ENCODE results near the gene B3GNT7. TPM values are rescaled to one million over a fixed set of nuclear protein-coding genes. Genes with fewer than 3 reads are reported as not detected.

Gene B3GNT7
- total and polyA plus RNA-seq, 2 of the 4 experiments (the other 2 are of a cell fraction), result under 0.01 to 0.03 TPM

DNA sequence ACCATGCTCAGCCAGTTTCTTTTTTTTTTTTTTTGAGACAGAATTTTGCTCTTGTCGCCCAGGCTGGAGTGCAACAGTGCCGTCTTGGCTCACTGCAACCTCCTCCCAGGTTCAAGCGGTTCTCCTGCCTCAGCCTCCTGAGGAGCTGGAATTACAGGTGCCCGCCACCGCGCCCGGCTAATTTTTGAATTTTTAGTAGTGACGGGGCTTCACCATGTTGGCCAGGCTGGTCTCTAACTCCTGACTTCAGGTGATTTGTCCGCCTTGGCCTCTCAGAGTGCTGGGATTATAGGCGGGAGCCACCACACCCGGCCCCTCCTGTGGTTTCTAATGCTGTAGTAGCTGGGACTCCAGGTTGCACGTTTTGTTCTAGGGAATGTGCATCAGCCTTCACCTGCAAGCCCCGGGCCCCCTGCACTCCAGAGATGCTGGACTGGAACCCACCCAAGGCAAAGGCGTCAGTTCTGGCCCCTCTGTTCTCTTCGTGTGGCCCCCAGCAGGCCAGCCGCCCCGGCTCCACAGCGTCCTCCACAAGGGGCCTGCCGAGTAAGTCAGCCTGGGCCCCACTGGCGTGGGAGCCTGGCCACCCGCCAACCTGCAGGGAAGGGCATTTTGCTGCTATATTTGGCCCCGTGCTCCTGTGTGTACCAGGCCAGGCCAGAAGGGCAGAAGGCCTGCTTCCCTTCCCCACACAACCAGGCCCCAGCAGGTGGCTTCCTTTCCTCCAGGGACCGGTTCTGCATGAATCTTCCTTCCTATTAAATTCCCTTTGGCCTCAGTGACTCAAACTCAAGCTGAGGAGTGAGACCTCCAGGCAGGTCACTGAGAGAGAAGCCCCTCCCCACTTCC, 25.7 kb upstream of the B3GNT7 start:
- no peak overlapping the region for H3K56ac ChIP-seq (ENCODE audit: extremely low read depth, insufficient read depth, low read length)
- no peak for TF ChIP-seq RAD21 (IDR thresholded peaks at IDR 0.05; ENCODE audit: low read length)
- no peak for TF ChIP-seq CEBPB (IDR thresholded peaks at IDR 0.05; ENCODE audit: low read depth, low read length)
- no peak for TF ChIP-seq RFX5 (IDR thresholded peaks at IDR 0.05; ENCODE audit: low read depth, low read length)
- TF ChIP-seq, protein P1, sequence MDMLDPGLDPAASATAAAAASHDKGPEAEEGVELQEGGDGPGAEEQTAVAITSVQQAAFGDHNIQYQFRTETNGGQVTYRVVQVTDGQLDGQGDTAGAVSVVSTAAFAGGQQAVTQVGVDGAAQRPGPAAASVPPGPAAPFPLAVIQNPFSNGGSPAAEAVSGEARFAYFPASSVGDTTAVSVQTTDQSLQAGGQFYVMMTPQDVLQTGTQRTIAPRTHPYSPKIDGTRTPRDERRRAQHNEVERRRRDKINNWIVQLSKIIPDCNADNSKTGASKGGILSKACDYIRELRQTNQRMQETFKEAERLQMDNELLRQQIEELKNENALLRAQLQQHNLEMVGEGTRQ (IDR thresholded peaks at IDR 0.05; ENCODE audit: low read depth, low read length), result no peak
- no peak for TF ChIP-seq POLR2A (IDR thresholded peaks at IDR 0.05; ENCODE audit: low read depth, low read length)
- TF ChIP-seq, protein P2, sequence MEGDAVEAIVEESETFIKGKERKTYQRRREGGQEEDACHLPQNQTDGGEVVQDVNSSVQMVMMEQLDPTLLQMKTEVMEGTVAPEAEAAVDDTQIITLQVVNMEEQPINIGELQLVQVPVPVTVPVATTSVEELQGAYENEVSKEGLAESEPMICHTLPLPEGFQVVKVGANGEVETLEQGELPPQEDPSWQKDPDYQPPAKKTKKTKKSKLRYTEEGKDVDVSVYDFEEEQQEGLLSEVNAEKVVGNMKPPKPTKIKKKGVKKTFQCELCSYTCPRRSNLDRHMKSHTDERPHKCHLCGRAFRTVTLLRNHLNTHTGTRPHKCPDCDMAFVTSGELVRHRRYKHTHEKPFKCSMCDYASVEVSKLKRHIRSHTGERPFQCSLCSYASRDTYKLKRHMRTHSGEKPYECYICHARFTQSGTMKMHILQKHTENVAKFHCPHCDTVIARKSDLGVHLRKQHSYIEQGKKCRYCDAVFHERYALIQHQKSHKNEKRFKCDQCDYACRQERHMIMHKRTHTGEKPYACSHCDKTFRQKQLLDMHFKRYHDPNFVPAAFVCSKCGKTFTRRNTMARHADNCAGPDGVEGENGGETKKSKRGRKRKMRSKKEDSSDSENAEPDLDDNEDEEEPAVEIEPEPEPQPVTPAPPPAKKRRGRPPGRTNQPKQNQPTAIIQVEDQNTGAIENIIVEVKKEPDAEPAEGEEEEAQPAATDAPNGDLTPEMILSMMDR (conservative IDR thresholded peaks at IDR 0.05; ENCODE audit: low read depth, low read length), result no peak
- TF ChIP-seq, protein P3, sequence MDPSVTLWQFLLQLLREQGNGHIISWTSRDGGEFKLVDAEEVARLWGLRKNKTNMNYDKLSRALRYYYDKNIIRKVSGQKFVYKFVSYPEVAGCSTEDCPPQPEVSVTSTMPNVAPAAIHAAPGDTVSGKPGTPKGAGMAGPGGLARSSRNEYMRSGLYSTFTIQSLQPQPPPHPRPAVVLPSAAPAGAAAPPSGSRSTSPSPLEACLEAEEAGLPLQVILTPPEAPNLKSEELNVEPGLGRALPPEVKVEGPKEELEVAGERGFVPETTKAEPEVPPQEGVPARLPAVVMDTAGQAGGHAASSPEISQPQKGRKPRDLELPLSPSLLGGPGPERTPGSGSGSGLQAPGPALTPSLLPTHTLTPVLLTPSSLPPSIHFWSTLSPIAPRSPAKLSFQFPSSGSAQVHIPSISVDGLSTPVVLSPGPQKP (IDR thresholded peaks at IDR 0.05; ENCODE audit: borderline replicate concordance, low read depth, low read length), result no peak
- no peak for DNase-seq
- no peaks in the 10 kb centered on the region for H4K20me1 ChIP-seq (ENCODE audit: insufficient read depth, low read length)
- 66% methylated on average over 9 of the region's 23 CpGs; no CpG with 5 or more reads in 1 of the 2 experiments for WGBS, 2 experiments (ENCODE audit: extremely low coverage in 2 of 2, insufficient read length in 1 of 2)
- H3K9ac ChIP-seq (ENCODE audit: low read depth, low read length), result no peak overlapping the region
- H3K14ac ChIP-seq (replicated peaks; ENCODE audit: low read depth, low read length), result no peak overlapping the region
- H2BK120ac ChIP-seq (ENCODE audit: low read depth, low read length), result no peak overlapping the region
- H2BK15ac ChIP-seq (ENCODE audit: low read depth, low read length), result no peak overlapping the region
- H2AFZ ChIP-seq (replicated peaks; ENCODE audit: low read length, poor library complexity), result no peak overlapping the region
- no peak for ATAC-seq (ENCODE audit: low read depth)
- intact Hi-C loops (cut with micrococcal nuclease), result no loop called here
- H4K5ac ChIP-seq (ENCODE audit: low read depth, low read length), result no peak overlapping the region
- no peak overlapping the region for H2BK20ac ChIP-seq (ENCODE audit: low read depth, low read length)
- H3K27me3 ChIP-seq (ENCODE audit: control insufficient read depth, insufficient read depth, low read length), result no peaks in the 10 kb centered on the region
- H3K18ac ChIP-seq (ENCODE audit: low read depth, low read length), result no peak overlapping the region
- no peak overlapping the region for H3K4ac ChIP-seq (ENCODE audit: low read depth, low read length)
- H2AK9ac ChIP-seq (replicated peaks; ENCODE audit: low read depth, low read length, poor library complexity), result peak overlapping the region; percentile 42
- no peaks in the 10 kb centered on the region for H3K79me1 ChIP-seq (ENCODE audit: low read depth in 1 of 2, low read length in 2 of 2)
- POLR2A ChIA-PET (ENCODE audit: unreplicated experiment), result no interaction called here
- peaks cover 9% of the 10 kb centered on the region for H3K4me1 ChIP-seq (ENCODE audit: control insufficient read depth, insufficient read depth, low read length)
- in situ Hi-C loops (cut with MboI; ENCODE audit: low sequenced_read_pairs), result no loop called here
- no peak overlapping the region for H3K23ac ChIP-seq (ENCODE audit: low read depth, low read length)
- no peak overlapping the region for H3K4me3 ChIP-seq (ENCODE audit: insufficient read depth, low read depth, low read length)
- no peaks in the 10 kb centered on the region for H3K9me3 ChIP-seq (ENCODE audit: control insufficient read depth, insufficient read depth, low read length)
- H4K8ac ChIP-seq (ENCODE audit: low read depth in 2 of 2, low read length in 2 of 2), result no peak overlapping the region
- no peaks in the 10 kb centered on the region; the same call in 1 of the 2 replicates for H3K36me3 ChIP-seq (ENCODE audit: control insufficient read depth, insufficient read depth, low read length)
- no peak overlapping the region for H2BK5ac ChIP-seq (ENCODE audit: low read depth, low read length, poor library complexity, severe bottlenecking)
- no TSS peak for BruUV-seq (replicated peaks)
- no peak overlapping the region for H3K27ac ChIP-seq (ENCODE audit: insufficient read depth, low read length)
- H3K9me1 ChIP-seq (ENCODE audit: insufficient read depth, low read length), result peaks cover 3% of the 10 kb centered on the region; the same call in 1 of the 2 replicates
- H3K4me2 ChIP-seq (ENCODE audit: low read depth, low read length), result no peak overlapping the region
- H2AK5ac ChIP-seq (ENCODE audit: low read depth, low read length), result no peak overlapping the region
- H4K91ac ChIP-seq (ENCODE audit: insufficient read depth, low read depth, low read length), result no peak overlapping the region
- CTCF ChIA-PET, result no interaction called here
- dilution Hi-C loops (cut with HindIII; ENCODE audit: low sequenced_read_pairs, unreplicated experiment), result no loop called here

Measured in IMR-90 (cell line).